SKM-1 (cell line): Measurements from ENCODE around the gene RWDD2A.

Experiments
- DNase-seq: peaks from one replicate; lab custom pipeline; 2025; ENCODE audit not compliant: unreplicated experiment; lab: John Stamatoyannopoulos, UW

Gene RWDD2A

GRCh38 chr6:83198486-83199172, 5.5 kb downstream of the RWDD2A start:
- DNase-seq, result no peak

- DNase-seq, result no peak
Observed at GRCh38 chr6:83199173-83199862, 6.2 kb downstream of the RWDD2A start.

GRCh38 chr6:83199863-83200225, 6.7 kb downstream of the RWDD2A start:
- DNase-seq, result no peak

- DNase-seq, result no peak
Observed at GRCh38 chr6:83202031-83202430, 8.9 kb downstream of the RWDD2A start.

- no peak for DNase-seq
Observed at GRCh38 chr6:83215131-83216047, 22.2 kb downstream of the RWDD2A start.

GRCh38 chr6:83216806-83217205, 23.6 kb downstream of the RWDD2A start:
- no peak for DNase-seq

- DNase-seq, result no peak
Observed at GRCh38 chr6:83218646-83219045, 25.5 kb downstream of the RWDD2A start.

GRCh38 chr6:83220121-83220520, 27.0 kb downstream of the RWDD2A start:
- no peak for DNase-seq

GRCh38 chr6:83221276-83221675, 28.1 kb downstream of the RWDD2A start:
- DNase-seq, result no peak

- DNase-seq, result no peak
Observed at GRCh38 chr6:83221889-83222479, 28.8 kb downstream of the RWDD2A start.

- no peak for DNase-seq
Observed at GRCh38 chr6:83226517-83226916, 33.4 kb downstream of the RWDD2A start.

- DNase-seq, result no peak
Observed at GRCh38 chr6:83231146-83231545, 38.0 kb downstream of the RWDD2A start.

GRCh38 chr6:83247471-83247870, 54.3 kb downstream of the RWDD2A start:
- DNase-seq, result no peak
